Left hindlimb (tissue), 1 donor: ENCODE results near the gene ABCF2.

ENCODE experiments used
- DNase-seq: peaks from one replicate; pipeline ENCODE4 v3.0.0-alpha.2; 2018

The ABCF2 gene

GRCh38 chr7:151192002-151192539, 34.9 kb downstream of the ABCF2 start:
- no peak for DNase-seq

GRCh38 chr7:151191544-151191943, 35.5 kb downstream of the ABCF2 start:
- no peak for DNase-seq

DNA sequence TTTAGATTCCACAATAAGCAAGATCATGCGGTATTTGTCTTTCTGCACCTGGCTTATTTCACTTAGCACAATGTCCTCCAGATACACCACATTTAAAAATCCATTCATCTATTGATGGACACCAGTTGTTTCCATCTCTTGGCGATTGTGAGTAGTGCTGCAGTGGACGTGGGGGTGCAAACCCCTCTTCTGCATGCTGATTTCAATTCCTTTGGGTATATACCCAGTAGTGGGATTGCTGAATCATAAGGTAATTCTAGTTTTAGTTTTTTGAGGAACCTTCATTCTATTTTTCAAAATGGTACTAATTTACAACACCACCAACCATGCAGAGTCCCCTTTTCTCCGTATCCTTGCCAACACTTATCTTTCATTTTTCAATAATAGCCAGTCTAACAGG, 38.0 kb downstream of the ABCF2 start:
- DNase-seq: no peak

GRCh38 chr7:151188252-151188542, 38.8 kb downstream of the ABCF2 start:
- peak; percentile 28 for DNase-seq

GRCh38 chr7:151187409-151188251, 39.4 kb downstream of the ABCF2 start:
- peak; percentile 29 for DNase-seq

DNA sequence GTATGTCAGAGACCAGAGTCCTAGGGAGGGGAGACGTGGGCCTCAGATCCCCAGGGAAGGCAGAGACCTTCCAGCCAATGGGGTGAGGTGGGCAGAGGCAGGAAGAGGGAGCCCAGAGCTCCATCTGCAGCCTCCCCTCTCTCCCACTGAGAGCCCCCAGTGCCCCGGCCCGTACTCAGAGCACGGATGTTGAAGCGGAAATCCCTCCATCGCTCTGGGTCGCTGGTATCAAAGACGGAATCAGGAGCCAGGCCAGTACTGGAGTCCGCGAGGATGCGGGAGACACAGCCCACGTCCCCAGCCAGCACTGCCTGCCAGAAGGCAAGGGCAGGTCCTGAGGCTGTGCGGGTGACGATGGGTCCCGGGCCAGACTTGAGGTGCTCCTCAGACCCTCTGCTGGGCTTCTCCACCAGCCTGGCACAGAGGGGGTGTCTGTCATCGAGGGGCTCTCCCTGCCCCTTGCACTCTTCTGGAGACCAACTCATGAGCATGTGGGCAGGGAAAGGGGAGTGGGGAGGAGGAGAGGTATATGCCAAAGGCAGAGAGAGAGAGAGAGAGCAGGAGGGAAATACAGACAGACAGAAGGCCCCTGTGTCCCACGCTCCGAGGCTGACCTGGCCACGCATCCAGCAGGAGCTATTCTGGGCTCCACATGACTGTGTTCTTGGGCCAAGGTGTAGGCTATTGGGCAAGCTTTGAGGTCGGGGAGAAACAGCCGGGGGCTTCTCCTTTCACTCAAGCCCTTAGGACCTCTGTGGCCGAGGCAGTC, 40.2 kb downstream of the ABCF2 start, which contains the start of gene ASB10:
ASB10 (minus strand) TSS at position 611 of the 769 bp plus-strand sequence; CDS start at position 491, 120 bp downstream.
- DNase-seq: peak; percentile 11

DNA sequence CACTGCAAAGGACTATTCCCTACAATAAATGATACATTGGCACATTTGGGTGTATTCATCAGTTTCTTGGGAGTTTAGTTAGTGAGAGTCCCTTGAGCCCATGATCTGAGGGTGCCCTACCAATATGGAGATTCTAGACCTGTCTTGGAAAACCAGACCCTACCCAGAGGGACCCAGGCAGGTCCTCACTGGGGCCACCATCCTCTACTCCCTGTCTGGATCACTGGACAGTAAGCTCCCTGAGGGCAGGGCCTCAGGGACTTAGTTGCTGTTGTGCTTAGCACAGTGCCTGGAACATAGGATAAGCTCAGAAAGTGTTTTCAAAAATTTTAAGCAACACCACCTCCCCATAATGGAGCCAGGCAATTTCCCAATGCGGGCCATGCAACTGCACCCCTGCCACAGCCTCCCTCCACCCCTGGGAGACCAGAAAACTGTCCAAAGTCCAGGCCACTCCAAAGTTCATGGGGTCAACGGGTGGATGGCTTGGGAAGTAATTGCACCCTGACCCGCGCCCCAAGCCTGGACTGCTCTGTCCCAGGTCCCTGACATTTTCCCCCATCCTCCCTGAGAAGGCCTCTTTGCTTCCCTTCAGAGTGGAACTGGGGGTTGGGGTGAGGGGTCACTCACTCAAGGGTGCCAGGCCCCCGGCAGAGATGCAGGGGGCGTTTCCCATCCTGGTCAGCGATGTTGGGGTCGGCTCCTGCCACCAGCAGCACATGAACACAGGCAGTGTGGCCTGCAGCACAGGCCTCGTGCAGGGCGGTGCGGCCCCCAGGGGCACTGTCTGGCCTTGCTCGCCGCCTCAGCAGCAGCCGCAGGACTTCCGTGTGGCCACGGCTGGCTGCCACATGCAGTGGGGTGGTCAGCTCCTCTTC, 41.0 kb downstream of the ABCF2 start:
- DNase-seq: no peak

DNA sequence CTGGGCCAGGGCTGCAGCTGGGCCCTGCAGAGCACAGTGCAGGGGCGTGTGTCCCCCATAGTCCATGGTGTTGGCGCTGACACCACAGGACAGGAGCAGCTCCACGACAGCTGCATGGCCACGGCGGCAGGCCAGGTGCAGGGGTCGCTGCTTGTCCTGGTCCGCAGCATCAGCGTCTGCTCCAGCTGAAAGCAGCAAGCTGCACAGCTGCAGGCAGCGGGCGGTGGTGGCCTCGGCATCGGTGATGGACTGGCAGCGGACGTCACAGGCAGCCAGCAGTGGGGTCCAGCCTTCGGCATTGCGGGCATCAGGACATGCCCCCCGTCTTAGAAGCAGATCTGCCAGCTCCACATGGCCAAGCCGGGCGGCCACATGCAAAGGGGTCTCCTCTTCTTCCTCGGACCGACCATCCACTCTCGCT, 46.0 kb downstream of the ABCF2 start:
- peak; percentile 60 for DNase-seq

- DNase-seq: no peak
Measured at GRCh38 chr7:151179946-151180345, 47.1 kb downstream of the ABCF2 start.

DNA sequence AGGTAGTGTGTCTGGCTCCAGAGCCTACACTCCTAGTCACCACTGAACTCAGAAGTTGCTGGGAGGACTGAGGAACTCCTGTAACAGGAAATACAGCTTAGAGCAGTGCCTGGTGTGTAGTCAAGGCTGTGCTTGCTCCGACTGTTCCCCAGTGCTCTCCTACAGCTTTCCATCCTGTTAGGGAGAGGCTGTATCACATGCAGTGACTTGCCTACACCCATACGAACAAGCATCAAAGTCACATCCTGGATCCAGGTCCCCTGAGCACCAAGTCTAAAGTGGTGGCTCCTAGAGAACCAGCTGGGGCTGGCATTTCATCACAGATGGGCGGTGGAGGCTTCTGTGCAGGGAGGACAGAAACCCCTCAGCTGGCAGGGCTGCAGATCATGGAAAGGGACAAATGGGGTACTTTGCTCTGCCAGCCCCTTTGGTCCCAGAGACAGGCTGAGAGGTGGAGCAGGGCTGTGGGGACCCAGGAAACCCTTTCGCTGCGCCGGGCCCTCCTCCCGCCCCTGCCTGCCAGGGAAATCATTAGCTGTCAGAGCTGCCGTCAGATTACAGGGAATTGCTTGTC, 47.6 kb downstream of the ABCF2 start:
- no peak for DNase-seq

DNA sequence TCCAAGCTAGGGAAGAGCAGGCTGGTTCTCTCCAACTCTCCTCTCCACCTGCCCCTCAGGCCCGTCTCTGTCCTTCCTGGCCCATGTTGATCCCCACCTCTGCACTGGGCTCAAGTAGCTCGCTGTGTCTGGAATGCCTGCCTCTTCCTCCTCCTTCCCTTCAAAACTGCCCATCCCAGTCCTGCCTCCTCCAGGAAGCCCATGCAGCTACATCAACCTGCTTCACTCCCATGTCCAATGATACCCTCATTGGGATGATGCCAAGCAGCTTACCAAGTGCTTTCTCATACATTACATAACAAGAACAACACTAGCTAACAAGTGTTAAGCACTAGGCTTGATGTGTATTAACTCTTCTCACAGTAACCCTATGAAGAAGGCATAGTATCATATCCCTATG, 48.2 kb downstream of the ABCF2 start:
- DNase-seq: no peak

GRCh38 chr7:151178236-151178635, 48.8 kb downstream of the ABCF2 start:
- DNase-seq: no peak

DNA sequence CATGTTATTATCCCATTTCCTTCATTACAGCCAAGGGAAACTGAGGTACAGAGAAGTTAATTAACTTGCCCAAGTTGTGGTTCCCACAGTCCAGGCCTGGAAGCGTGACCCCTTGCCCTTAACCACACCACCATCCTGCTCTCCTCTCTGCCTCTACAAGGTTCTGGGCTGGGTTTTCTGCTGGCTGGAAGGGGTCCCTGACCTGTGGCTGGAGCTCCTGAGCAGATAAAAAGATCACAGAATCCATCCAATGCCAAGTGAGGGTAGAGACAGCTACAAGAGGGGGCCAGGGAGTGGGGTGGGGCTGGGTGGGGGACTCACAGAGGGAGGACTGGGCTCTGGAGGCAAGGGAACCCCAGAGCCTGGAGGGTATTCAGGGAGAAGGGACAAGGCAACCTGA, 49.7 kb downstream of the ABCF2 start:
- DNase-seq: no peak

GRCh38 chr7:151176401-151176800, 50.6 kb downstream of the ABCF2 start:
- no peak for DNase-seq

DNA sequence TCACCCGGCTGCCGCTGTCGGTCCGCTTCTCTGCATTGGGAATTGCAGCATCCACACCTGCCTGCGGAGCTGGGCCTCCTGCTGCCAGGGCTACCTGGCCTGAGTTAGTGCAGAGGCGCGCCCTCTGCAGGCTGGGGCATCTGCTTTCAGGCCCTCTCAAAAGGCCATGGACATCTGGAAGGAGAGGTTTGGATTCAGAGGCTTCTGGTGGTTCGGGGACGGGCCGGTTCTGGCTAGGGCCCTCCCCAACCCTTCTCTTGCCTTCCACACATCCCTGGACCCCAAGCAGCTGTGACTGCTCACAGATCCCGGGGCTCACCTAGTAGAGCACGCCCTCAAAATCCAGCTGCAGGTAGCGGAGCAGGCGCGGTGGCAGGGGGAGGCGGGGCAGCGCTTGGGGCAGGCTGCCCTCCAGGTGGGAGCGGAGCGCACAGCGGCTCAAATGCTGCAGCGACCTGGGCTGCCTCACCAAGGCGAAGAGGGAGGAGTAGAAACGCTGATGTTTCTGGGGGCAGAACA, 51.2 kb downstream of the ABCF2 start:
- DNase-seq: no peak

DNA sequence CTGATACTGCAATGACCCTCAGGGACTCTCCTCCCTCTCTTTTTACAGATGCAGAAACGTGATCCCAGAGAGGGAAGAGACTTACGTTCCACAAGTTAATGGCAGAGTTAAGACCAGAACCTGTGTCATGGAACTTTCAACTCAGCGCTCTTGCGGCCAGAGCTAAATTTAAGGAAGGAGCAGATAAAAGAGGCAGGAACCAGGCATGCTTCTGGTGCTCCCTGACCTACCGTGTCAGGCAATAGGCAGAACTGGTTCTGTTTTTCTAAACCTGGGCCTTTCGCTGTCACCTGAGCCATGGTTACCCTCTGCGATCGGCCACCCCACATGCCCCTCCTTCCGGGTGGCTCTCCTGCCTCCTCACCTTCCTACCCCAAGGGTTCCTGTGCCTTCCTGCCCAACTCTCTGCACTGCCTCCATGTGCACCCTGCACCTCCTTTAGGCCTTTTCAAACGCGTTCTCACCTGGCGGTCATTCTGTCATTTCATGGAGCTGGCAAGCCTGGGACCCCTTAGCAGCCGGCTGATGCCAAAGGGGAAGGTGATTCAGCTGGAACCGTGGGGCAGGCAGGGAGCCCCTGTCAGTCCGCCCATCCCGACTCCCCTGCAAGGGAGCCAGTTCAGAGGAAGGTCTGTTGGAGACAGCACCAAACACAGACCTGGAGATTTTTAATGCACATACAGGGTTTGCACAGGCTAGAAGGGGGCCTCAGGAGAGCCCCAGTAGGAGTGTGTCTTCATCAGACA, 51.8 kb downstream of the ABCF2 start:
- no peak for DNase-seq

DNA sequence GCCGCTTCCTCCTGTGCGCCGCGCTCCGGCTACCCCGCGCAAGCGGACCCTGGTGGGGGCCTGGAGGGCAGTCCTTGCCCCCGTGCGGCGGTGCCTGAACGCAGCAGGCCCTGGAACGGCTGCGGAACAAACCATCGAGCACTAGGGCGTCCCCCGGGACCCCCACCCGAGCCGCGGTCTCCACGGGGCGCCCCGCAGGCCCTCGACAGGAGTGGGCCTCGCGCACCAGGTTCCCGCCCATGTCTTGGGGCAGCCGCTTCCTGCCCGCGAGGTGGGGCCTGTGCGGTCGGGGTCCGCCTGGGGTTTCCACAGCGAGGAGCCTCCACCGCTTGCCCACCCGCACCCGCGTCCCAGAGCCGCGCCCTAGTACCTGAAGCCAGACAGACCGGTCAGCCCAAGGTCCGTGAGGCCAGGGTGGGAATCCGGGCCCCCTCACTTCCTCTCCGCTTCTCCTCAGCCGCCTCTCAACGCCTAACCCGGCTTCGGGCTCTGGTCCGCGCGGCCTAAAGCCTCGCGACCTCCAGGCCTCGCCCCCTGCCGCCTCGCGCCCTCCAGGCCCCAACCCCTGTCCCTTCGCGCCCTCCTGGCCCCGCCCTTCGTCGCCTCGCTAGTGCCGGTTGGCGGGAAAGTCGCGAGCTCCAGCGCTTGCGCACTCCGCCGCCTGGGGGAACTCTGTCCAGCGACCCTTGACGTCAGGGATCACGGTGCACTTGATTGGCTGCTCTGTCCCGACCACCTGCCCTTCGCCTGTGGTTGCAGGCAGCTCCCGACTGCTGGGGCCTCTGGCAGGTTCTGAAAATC, 52.6 kb downstream of the ABCF2 start:
- DNase-seq: no peak

DNA sequence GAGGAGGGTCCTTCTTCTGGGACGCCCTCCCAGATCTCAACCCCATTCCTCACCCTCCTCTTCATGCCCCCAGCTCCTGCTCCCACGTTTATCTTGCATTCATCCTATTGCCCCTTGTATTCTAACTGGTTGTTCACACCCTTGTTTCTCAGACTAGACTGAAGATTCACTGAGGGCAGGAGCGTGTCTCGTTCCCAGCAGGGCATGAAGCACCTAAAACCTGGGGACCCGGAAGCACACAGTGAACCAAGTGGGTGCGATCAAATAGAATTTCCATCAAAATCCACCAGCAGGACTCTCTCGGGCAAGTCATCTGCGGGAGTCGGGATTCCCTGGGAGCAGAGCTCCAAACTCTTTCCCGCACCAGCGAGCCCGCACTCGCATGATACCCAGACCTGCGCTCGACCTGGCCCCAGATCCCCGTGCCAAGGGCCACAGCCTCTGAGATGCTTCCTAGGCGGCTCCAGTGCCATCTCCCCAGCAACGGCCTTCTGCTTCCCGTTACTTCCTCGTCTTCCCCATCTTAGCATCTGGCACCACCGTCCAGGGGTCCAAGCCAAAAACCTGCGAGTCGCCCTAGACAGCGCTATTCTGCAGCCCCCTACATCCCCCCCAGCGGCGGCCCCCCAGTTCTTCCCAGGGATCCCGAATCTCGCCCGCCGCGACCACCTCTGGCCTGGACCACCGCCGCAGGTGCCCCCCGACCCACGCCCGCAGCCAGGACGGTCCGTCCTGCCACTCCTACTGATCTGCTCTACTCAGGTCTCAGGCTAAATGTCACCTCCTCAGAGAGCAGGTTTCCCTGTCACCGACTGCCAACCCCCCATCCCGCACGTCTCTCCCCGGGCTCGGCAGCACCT, 53.4 kb downstream of the ABCF2 start:
- DNase-seq: no peak

GRCh38 chr7:151172273-151173141, 54.5 kb downstream of the ABCF2 start:
- peak; percentile 82 for DNase-seq
